GM21423 (cell line): ENCODE results near the gene RTKN.

Experiments
- ATAC-seq: cut with Tn5 transposase; IDR thresholded peaks from one replicate; pipeline ENCODE4 v1.9.1; 2021; ENCODE audit warnings: mild to moderate bottlenecking, moderate library complexity; ENCODE audit not compliant: unreplicated experiment

RTKN gene

DNA sequence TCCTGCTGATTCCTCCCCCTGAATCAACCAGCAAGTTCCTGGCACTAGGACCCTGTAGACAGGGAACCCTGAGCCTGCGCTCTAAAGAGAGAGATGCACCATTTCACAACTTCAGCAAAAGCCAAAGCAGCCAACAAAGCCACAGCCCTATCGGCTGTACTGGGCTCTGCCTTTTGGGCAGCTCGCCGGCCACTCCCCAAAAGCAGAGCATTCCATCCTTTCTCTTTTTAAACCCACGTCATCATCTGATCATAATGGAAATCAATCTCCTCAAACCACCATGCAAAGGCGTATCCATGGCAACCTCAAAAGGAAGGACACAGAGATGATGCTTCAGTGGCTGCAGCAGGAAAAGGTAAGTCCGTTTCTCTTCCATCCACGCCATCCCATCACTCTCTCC lies 56.3 kb downstream of the RTKN start:
- ATAC-seq: no peak

DNA sequence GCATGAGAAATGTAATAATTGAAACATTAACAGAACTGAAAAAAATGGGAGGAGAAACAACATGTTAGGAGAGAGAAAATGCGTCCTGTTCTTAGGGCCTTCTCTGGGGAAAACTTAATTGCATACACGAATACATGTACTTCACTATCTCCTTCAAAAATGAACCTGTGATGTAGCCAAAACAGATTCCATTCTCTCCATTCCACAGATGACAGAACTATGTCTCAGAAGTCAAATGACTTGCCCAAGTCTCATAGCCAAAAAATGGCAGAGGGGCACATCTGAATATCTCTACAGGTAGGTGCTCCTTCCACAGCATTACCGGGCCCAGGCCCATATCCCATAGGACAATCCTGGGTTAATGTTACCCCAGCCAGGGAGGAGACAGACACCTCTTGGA lies 57.7 kb downstream of the RTKN start:
- no peak for ATAC-seq

DNA sequence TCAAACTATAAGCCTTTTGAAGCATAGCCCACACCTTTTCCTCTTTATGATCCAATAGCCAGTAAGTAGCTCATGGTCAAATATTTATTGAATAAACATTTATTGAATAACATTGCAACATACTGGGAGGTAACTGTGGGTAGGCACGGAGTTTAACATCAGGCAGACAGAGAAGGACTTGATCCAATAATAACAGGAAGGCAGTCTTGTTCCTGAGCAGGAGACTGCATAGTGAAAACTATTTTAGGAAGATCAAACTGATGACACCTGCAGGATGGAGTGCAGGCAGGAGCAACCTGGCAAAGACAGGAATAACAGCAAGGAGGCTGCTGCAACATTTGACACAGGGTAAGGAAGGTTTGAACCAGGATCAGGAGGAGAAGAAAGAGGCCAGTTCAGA lies 58.5 kb downstream of the RTKN start:
- no peak for ATAC-seq

DNA sequence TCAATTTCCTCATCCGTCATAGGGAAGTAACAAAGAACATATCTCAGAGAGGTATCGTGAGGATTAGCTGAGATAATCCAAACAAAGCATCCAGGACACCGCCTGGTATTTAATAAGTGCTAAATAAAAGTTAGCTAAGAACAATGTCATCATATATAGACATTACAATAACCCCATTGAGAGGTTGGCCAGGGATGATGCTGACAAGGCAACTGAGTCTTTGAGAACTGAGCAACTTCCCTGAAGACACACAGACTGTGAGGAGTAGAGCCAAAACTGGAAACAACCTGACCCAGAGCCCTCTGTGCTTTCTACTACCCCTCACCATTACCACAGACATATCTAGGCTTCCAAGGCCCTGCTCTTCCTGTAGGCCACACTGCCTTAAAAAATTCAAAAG lies 60.0 kb downstream of the RTKN start:
- no peak for ATAC-seq

DNA sequence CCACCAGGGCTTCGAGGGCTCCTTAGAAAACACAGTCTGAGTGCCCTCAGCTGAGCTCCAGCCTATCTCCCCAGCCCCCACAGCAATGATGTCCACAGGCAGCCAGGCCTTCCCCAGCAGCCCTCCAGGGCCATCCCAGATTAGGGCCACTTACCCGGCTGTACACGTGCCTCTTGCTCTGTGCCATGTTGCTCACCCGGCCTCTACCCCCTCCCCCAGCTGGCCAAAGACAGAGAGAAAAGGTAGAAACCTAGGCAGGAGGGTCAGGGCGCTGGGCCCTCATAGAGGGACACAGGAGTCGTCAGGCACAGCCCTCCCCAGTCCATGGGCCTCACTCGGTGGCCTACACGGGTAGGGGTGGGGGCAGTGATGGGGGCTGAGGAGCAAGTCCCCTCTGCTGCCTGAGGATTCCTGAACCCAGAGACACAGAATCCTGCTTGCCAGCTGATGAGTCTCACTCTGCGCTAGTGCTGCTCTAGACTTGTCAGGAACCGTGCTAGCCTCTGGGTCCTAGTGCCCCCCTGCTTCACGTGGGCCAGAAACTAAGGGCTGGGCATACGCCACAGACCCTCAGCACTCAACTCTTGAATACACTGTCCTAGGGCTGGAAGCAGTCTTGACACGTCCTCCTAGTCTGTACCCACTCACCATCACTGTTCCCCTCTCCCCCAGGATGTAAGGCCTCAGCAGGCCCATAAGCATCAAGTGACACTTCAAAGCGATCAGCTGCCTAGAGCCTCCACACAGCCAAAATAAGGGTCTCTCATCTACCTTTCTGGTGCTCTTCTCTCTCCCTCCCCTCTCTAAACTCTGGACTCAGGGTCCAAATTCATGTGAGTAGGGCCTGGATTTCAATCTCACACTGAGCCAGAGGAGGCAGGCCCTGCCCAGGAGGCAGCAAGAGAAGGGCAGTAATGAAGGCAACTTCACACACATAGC lies 61.6 kb downstream of the RTKN start, which contains the start of gene DCTN1:
Gene DCTN1, minus strand, starts transcription at position 461 of the 939 bp plus-strand sequence. Its CDS starts 274 bp downstream, at position 187.
- no peak for ATAC-seq

DNA sequence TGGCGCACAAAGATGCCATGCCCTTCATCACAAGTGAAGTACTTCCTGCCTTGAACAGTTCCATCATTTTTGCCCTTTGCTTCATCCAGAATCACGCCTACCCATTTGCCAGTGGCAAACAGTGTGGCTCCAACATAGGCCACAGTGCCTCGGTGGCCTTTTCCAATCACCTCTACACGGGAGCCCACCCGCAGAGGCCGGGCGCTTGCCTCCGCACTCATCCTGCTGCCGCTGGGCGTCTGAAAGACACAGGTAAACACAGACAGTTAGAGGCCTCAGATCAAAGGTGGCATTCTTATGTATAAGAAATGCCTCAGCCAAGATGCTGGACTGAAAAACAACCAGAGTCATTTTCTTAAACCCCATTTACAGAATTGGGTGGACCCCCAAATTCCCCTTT lies 63.7 kb downstream of the RTKN start:
- no peak for ATAC-seq

DNA sequence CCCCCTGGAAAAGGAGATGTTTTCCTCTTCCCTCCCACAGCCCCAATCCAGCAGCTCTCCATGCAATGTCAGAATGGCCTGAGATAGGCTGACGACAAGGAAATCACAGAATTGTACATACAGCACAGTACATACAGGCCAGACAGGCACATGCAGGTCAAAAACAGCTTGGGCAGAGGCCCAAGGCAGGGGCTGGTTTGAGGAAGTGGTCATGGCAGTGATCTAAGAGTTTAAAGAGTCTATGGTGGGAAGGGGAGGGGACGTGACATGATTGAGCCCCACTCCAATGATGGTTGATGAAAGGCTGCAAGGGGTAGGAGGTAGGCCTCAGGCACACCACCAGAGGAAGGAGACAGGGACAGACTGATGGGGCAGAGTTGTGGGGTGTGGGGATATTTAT lies 65.9 kb downstream of the RTKN start:
- ATAC-seq: no peak
